Keratinocyte (primary cell): ENCODE results near the gene PRSS21. TPM values are rescaled to one million over a fixed set of nuclear protein-coding genes. Genes with fewer than 3 reads are reported as not detected.

ENCODE experiments used
- DNase-seq: peaks from one replicate; pipeline ENCODE4 v3.0.0-alpha.2; 2011; ENCODE audit warnings: low read depth, missing footprints, low spot score
- FAIRE-seq: peaks from 2 replicates; lab custom pipeline; 2011; peaks lifted over from hg19 to GRCh38; lab: Jason Lieb, UNC
- H2AFZ ChIP-seq: 2 replicates; pipeline ENCODE4 v1.6.0; 2012; ENCODE audit warnings: low read length, control low read depth, inconsistent platforms; ENCODE audit not compliant: control insufficient read depth
- H3K27ac ChIP-seq: 2 replicates; pipeline ENCODE4 v1.5.1; 2011; ENCODE audit warnings: low read length; ENCODE audit not compliant: control insufficient read depth, insufficient read depth
- H3K27me3 ChIP-seq: 3 replicates; pipeline ENCODE4 v1.6.0; 2011; ENCODE audit warnings: low read length; ENCODE audit not compliant: control insufficient read depth, insufficient read depth; ENCODE audit errors: extremely low read depth
- H3K36me3 ChIP-seq, 2 experiments: 2 replicates in 1 of 2; 3 replicates in 1 of 2; pipeline ENCODE4 v1.5.1; 2011; ENCODE audit warnings: low read length in 2 of 2, mild to moderate bottlenecking in 1 of 2; ENCODE audit not compliant: control insufficient read depth in 2 of 2, insufficient read depth in 2 of 2; ENCODE audit errors: extremely low read depth in 1 of 2
- H3K4me1 ChIP-seq: 3 replicates; pipeline ENCODE4 v1.5.1; 2011; ENCODE audit warnings: low read length; ENCODE audit not compliant: control insufficient read depth, insufficient read depth; ENCODE audit errors: extremely low read depth
- H3K4me2 ChIP-seq: 3 replicates; pipeline ENCODE4 v1.6.0; 2011; ENCODE audit warnings: low read depth, low read length; ENCODE audit not compliant: control insufficient read depth, insufficient read depth; ENCODE audit errors: extremely low read depth
- H3K4me3 ChIP-seq, 3 experiments: fragments of 200-600 bp in 1 of 3; sonication (generic) in 1 of 3; 2 replicates in 2 of 3; 3 replicates in 1 of 3; pipeline ENCODE4 v1.5.1; 2011 to 2016; ENCODE audit warnings: low read length in 3 of 3, mild to moderate bottlenecking in 3 of 3, control low read depth in 2 of 3, inconsistent platforms in 1 of 3, low read depth in 1 of 3, mixed read lengths in 1 of 3, mixed run types in 1 of 3, moderate library complexity in 1 of 3; ENCODE audit not compliant: control insufficient read depth in 2 of 3, insufficient read depth in 2 of 3; ENCODE audit errors: extremely low read depth in 1 of 3
- H3K79me2 ChIP-seq: 2 replicates; pipeline ENCODE4 v1.6.0; 2012; ENCODE audit warnings: low read length; ENCODE audit not compliant: control insufficient read depth, insufficient read depth
- H3K9ac ChIP-seq: 3 replicates; pipeline ENCODE4 v1.6.0; 2011; ENCODE audit warnings: low read length; ENCODE audit not compliant: control insufficient read depth, insufficient read depth; ENCODE audit errors: extremely low read depth
- H3K9me1 ChIP-seq: 3 replicates; pipeline ENCODE4 v1.6.0; 2011; ENCODE audit warnings: low read length; ENCODE audit not compliant: control insufficient read depth, insufficient read depth; ENCODE audit errors: extremely low read depth
- H3K9me3 ChIP-seq: 2 replicates; pipeline ENCODE4 v1.5.1; 2012; ENCODE audit warnings: low read depth, low read length; ENCODE audit not compliant: control insufficient read depth
- H4K20me1 ChIP-seq: 3 replicates; pipeline ENCODE4 v1.6.0; 2011; ENCODE audit warnings: low read length; ENCODE audit not compliant: control insufficient read depth, insufficient read depth; ENCODE audit errors: extremely low read depth
- EZH2 ChIP-seq: IDR thresholded peaks from one replicate; pipeline ENCODE4 v1.6.1; 2012; ENCODE audit warnings: inconsistent platforms, mild to moderate bottlenecking, low read length, moderate library complexity
- dilution Hi-C: fragments of 300-500 bp; cut with MboI; formaldehyde crosslinking; loops from one replicate; pipeline ENCODE4 v1.7.0; 2020; ENCODE audit warnings: low sequenced_read_pairs; ENCODE audit not compliant: extremely low pct_ligation_motif_present
- polyA plus RNA-seq, 5 experiments: library from polyadenylated mRNA; depleted of rRNA in 3 of 5; stranded (reverse) in 3 of 5; stranded (forward) in 1 of 5; unstranded in 1 of 5; fragments of >200 nt; gene quantifications; 1 replicate in 1 of 5; 2 replicates in 3 of 5; 3 replicates in 1 of 5; pipeline versions ENCODE4 v1.2.1 to v1.2.3, GENCODE V29; 2011 to 2012; ENCODE audit warnings: missing spikeins in 2 of 5, low read depth in 1 of 5, low replicate concordance in 1 of 5
- TF ChIP-seq, protein P1 (sequence below), 3 experiments: IDR thresholded peaks in 1 of 3; conservative IDR thresholded peaks in 1 of 3; optimal IDR thresholded peaks in 1 of 3; 2 replicates in 2 of 3; 3 replicates in 1 of 3; pipeline versions ENCODE3 to v1.5.1; 2011; ENCODE audit warnings: low read length in 3 of 3, mild to moderate bottlenecking in 3 of 3, moderate library complexity in 2 of 3, control low read depth in 1 of 3, inconsistent platforms in 1 of 3; ENCODE audit not compliant: insufficient read depth in 2 of 3; ENCODE audit errors: extremely low read depth in 1 of 3

PRSS21 gene
- polyA plus RNA-seq, 1 donor (not counting 4 experiments of a cell fraction or from before 2014, with no cell fraction given) = 0.52 TPM

- peaks cover 4% of the 10 kb centered on the region for H4K20me1 ChIP-seq
- dilution Hi-C loops = no loop called here
Measured at GRCh38 chr16:2775765-2776499, 41.1 kb upstream of the PRSS21 start.

GRCh38 chr16:2776500-2777139, 40.4 kb upstream of the PRSS21 start:
- H3K9me1 ChIP-seq = no peaks in the 10 kb centered on the region
- H4K20me1 ChIP-seq = peaks cover 3% of the 10 kb centered on the region
- peak overlapping the region; percentile 62 for H2AFZ ChIP-seq
- H3K36me3 ChIP-seq = peaks cover 18 to 21% of the 10 kb centered on the region in 2 experiments
- no peak for TF ChIP-seq EZH2
- TF ChIP-seq, protein P1, sequence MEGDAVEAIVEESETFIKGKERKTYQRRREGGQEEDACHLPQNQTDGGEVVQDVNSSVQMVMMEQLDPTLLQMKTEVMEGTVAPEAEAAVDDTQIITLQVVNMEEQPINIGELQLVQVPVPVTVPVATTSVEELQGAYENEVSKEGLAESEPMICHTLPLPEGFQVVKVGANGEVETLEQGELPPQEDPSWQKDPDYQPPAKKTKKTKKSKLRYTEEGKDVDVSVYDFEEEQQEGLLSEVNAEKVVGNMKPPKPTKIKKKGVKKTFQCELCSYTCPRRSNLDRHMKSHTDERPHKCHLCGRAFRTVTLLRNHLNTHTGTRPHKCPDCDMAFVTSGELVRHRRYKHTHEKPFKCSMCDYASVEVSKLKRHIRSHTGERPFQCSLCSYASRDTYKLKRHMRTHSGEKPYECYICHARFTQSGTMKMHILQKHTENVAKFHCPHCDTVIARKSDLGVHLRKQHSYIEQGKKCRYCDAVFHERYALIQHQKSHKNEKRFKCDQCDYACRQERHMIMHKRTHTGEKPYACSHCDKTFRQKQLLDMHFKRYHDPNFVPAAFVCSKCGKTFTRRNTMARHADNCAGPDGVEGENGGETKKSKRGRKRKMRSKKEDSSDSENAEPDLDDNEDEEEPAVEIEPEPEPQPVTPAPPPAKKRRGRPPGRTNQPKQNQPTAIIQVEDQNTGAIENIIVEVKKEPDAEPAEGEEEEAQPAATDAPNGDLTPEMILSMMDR (optimal IDR thresholded peaks at IDR 0.05 in 1 of 3, IDR thresholded peaks at IDR 0.05 in 1 of 3, conservative IDR thresholded peaks at IDR 0.05 in 1 of 3; ENCODE audit: extremely low read depth in 1 of 3, insufficient read depth in 2 of 3, low read length in 3 of 3) = no peak
- dilution Hi-C loops = no loop called here
- no peak for FAIRE-seq
- peak overlapping the region; percentile 81 for H3K27ac ChIP-seq
- no peaks in the 10 kb centered on the region for H3K27me3 ChIP-seq
- H3K9ac ChIP-seq = peak overlapping the region; percentile 87
- H3K4me1 ChIP-seq = peaks cover 16% of the 10 kb centered on the region
- H3K79me2 ChIP-seq = peaks cover 28% of the 10 kb centered on the region
- H3K9me3 ChIP-seq = no peaks in the 10 kb centered on the region
- H3K4me2 ChIP-seq = peak overlapping the region; percentile 97
- DNase-seq = no peak
- H3K4me3 ChIP-seq = peak overlapping the region; percentile 77 to 85 (median 78)

More at GRCh38 chr16:2775765-2776499, 41.1 kb upstream of the PRSS21 start:
- Histone ChIP-seq H3K4me1 (peaks cover 16% of the 10 kb centered on the region), H3K79me2 (peaks cover 28% of the 10 kb centered on the region), H3K9me1 (no peaks in the 10 kb centered on the region), H3K27ac (peak overlapping the region; percentile 81), H3K4me3 (peak overlapping the region; percentile 77 to 85 (median 78)), H3K27me3 (no peaks in the 10 kb centered on the region), H2AFZ (no peak overlapping the region), H3K9me3 (no peaks in the 10 kb centered on the region), H3K36me3 (peaks cover 25% of the 10 kb centered on the region in 2 experiments), H3K9ac (peak overlapping the region; percentile 87), H3K4me2 (peak overlapping the region; percentile 97)
- FAIRE-seq = no peak
- no peak for TF ChIP-seq EZH2
- TF ChIP-seq, protein P1 (optimal IDR thresholded peaks at IDR 0.05 in 1 of 3, IDR thresholded peaks at IDR 0.05 in 1 of 3, conservative IDR thresholded peaks at IDR 0.05 in 1 of 3; ENCODE audit: extremely low read depth in 1 of 3, insufficient read depth in 2 of 3, low read length in 3 of 3) = no peak
- DNase-seq = no peak
